OCI-LY1 (cell line): ENCODE data around the gene EPHX1.

ENCODE experiments used
- CTCF ChIP-seq: fragments of 200-600 bp; sonication (generic), shearing (Covaris generic); IDR thresholded peaks from 2 replicates; pipeline ENCODE4 v1.5.1; 2017; ENCODE audit warnings: mild to moderate bottlenecking, antibody characterized with exemption, low read length, moderate library complexity, mixed read lengths
- EZH2 ChIP-seq: fragments of 200-600 bp; sonication (generic), shearing (Covaris generic); IDR thresholded peaks from 2 replicates; pipeline ENCODE4 v1.8.0; 2017; ENCODE audit warnings: borderline replicate concordance, mixed run types, mild to moderate bottlenecking, antibody characterized with exemption, low read length, moderate library complexity, mixed read lengths

GRCh38 chr1:225885336-225885735 is 75.4 kb downstream of the EPHX1 start:
- no peak for TF ChIP-seq CTCF
- TF ChIP-seq EZH2, result no peak
